Activated CD4-positive, CD25-positive, alpha-beta regulatory T cell treated with anti-CD3 and anti-CD28 coated beads, Interleukin-2, amount 50 U/mL, for 72 hours (primary cell): Measurements from ENCODE around the gene SUPT6H.

Experiments used
- DNase-seq: peaks from one replicate; pipeline ENCODE4 v3.0.0; 2021

The SUPT6H gene

DNA sequence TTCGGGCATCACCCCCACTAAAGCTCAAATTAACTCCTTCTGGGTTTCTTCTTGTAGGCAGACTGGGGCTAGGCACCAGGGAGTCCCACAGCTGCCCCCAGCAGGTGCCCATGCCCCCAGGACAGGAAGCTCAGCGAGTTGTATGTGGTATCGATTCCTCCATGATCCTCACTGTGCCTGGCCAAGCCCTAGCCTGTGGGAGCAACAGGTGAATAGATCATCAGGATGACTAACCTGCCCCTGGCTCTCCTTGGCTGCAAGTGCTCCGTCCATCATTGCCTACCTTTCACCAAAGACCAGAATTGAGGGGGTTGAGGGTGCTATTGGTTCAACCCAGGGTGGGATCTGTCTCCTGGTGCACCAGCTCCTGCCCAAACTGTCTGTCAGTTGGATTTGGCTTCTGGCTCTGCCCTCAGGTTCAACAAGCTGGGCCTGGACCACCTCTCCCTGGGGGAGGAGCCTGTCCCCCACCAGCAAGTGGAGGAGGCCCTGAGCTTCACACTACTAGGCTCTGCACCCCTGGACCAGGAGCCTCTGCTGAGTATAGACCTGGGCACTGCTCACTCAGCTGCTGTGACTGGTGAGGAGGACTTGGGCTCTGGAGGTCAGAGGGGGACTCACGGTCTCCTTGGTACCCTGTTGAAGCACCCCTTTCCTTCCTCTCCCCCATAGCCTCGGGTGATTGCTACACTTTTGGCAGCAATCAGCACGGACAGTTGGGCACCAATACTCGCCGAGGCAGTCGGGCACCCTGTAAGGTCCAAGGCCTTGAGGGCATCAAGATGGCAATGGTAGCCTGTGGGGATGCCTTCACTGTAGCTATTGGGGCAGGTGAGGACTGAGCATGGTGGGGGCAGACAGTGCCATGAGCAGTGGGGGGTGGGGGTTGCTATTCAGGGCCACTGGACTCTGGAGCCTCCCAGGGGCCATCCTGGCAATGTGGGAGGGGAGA, 78.7 kb downstream of the SUPT6H start:
- DNase-seq, result no peak

GRCh38 chr17:28741358-28742349, 79.6 kb downstream of the SUPT6H start:
- no peak for DNase-seq

GRCh38 chr17:28743243-28744103, 81.5 kb downstream of the SUPT6H start, which contains the start of gene TRAF4:
TRAF4 (plus strand) TSS chr17:28744011; CDS start chr17:28744113, 102 bp downstream.
- DNase-seq, result peak; percentile 80

DNA sequence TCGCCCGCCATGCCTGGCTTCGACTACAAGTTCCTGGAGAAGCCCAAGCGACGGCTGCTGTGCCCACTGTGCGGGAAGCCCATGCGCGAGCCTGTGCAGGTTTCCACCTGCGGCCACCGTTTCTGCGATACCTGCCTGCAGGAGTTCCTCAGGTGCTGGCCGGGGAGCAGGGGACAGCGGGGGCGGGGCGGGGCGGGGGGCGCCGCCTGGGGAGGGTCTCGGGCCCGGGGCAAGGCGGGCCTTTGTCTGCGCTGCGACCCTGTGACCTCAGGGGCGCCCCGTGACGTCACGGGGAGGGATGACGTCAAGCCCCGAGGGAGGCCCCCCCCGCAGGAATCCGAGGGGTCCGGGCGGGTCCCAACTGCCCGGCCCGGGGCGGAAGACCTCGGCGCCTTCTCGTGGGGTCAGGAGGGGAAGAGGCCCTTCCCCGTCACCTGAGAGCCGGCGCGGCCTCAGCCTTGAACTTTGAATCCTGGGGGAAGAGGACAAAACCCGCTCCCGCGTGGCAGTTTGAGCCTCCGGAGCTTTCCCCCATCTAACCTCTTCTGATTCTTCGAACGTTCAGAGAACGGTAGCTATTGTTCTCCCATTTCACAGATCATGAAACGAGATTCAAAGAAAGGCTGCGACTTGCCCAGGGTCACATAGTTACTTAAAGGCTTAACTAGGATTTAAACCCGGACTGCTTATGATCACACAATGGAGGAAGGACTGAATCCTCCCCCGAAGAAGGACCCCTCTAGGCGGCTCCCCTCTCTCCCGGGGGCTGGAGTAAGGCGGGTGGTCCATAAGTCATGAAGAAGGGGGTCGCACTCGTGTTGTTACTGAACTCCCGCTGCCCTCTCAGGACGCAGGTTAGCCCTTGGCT, 82.3 kb downstream of the SUPT6H start:
- peak; percentile 63 for DNase-seq

- DNase-seq, result no peak
Measured at GRCh38 chr17:28744972-28745785, 83.2 kb downstream of the SUPT6H start.

- no peak for DNase-seq
Measured at GRCh38 chr17:28745786-28746411, 83.9 kb downstream of the SUPT6H start.

GRCh38 chr17:28746611-28747050, 84.6 kb downstream of the SUPT6H start:
- no peak for DNase-seq

GRCh38 chr17:28747051-28747691, 85.2 kb downstream of the SUPT6H start:
- no peak for DNase-seq

DNA sequence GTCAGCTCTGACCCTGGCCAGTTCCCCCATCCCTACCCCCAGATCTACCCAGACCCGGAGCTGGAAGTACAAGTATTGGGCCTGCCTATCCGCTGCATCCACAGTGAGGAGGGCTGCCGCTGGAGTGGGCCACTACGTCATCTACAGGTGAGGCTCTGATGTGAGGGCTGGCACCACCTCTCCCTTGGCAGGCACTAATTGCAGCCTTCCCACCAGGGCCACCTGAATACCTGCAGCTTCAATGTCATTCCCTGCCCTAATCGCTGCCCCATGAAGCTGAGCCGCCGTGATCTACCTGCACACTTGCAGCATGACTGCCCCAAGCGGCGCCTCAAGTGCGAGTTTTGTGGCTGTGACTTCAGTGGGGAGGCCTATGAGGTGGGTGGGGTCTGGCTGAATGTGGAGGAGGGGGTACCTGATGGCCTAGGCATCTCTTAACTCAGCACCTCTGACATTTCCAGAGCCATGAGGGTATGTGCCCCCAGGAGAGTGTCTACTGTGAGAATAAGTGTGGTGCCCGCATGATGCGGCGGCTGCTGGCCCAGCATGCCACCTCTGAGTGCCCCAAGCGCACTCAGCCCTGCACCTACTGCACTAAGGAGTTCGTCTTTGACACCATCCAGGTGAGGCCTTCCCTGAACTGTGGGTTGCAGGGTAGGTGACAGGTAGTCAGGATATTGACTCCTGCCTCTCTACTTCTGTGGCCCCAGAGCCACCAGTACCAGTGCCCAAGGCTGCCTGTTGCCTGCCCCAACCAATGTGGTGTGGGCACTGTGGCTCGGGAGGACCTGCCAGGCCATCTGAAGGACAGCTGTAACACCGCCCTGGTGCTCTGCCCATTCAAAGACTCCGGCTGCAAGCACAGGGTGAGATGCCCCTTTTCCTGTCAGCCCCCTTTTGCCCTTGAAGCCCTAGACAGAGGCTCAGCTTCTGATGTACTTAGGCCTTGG, 86.1 kb downstream of the SUPT6H start:
- peak; percentile 27 for DNase-seq

DNA sequence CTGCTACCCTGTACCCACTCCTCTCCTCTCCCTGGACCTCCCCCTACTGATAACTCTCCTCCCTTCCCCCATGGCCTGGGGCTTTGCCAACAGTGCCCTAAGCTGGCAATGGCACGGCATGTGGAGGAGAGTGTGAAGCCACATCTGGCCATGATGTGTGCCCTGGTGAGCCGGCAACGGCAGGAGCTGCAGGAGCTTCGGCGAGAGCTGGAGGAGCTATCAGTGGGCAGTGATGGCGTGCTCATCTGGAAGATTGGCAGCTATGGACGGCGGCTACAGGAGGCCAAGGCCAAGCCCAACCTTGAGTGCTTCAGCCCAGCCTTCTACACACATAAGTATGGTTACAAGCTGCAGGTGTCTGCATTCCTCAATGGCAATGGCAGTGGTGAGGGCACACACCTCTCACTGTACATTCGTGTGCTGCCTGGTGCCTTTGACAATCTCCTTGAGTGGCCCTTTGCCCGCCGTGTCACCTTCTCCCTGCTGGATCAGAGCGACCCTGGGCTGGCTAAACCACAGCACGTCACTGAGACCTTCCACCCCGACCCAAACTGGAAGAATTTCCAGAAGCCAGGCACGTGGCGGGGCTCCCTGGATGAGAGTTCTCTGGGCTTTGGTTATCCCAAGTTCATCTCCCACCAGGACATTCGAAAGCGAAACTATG, 87.0 kb downstream of the SUPT6H start:
- peak; percentile 29 for DNase-seq

- DNase-seq, result peak; percentile 25
Measured at GRCh38 chr17:28749516-28750177, 87.6 kb downstream of the SUPT6H start.

- peak; percentile 86 for DNase-seq
Measured at GRCh38 chr17:28750178-28751047, 88.4 kb downstream of the SUPT6H start.

GRCh38 chr17:28751600-28752366, 89.8 kb downstream of the SUPT6H start:
- DNase-seq, result no peak
